Heart left ventricle (tissue), 16 donors: Measurements from ENCODE around the gene SLC24A4. TPM values are rescaled to one million over a fixed set of nuclear protein-coding genes. Genes with fewer than 3 reads are reported as not detected.

Experiments
- ATAC-seq, 4 donors: fragments of 200-7000 bp; cut with Tn5 transposase; one replicate each; pipeline ENCODE4 v1.9.1; 2020 to 2022; ENCODE audit warnings: moderate library complexity in 4 of 4, mild to moderate bottlenecking in 3 of 4, moderate number of reproducible peaks in 1 of 4
- DNase-seq, 5 donors: peaks; one replicate each; pipeline ENCODE4 v3.0.0-alpha.2; 2020
- H3K27ac ChIP-seq, 12 donors: fragments of 200-600 bp; sonication (generic) in 4 of 12; one replicate each; pipeline versions ENCODE4 v1.5.0 to v1.8.0; 2016 to 2022; ENCODE audit warnings: mild to moderate bottlenecking in 2 of 12
- H3K27me3 ChIP-seq, 9 donors: fragments of 200-600 bp; sonication (generic) in 2 of 9; one replicate each; pipeline versions ENCODE4 v1.5.1 to v1.8.0; 2016 to 2022; ENCODE audit warnings: mild to moderate bottlenecking in 3 of 9
- H3K36me3 ChIP-seq, 9 donors: fragments of 200-600 bp; sonication (generic) in 2 of 9; one replicate each; pipeline versions ENCODE4 v1.5.0 to v1.8.0; 2018 to 2022; ENCODE audit warnings: mild to moderate bottlenecking in 2 of 9
- H3K4me1 ChIP-seq, 12 donors: fragments of 200-600 bp; sonication (generic) in 4 of 12; one replicate each; pipeline versions ENCODE4 v1.5.0 to v1.8.0; 2016 to 2022; ENCODE audit warnings: mild to moderate bottlenecking in 3 of 12
- H3K4me3 ChIP-seq, 12 donors: fragments of 200-600 bp; sonication (generic) in 4 of 12; one replicate each; pipeline versions ENCODE4 v1.5.0 to v1.8.0; 2017 to 2022; ENCODE audit warnings: mild to moderate bottlenecking in 9 of 12, moderate library complexity in 4 of 12
- H3K9me3 ChIP-seq, 12 donors: fragments of 200-600 bp; sonication (generic) in 4 of 12; one replicate each; pipeline versions ENCODE4 v1.5.0 to v1.8.0; 2016 to 2022; ENCODE audit warnings: mild to moderate bottlenecking in 1 of 12
- CTCF ChIP-seq, 12 donors: fragments of 200-600 bp; sonication (generic) in 4 of 12; IDR thresholded peaks; one replicate each; pipeline versions ENCODE4 v1.5.0 to v1.8.0; 2018 to 2022; ENCODE audit warnings: antibody characterized with exemption in 12 of 12, mild to moderate bottlenecking in 5 of 12
- POLR2A ChIP-seq, 2 donors: fragments of 450-650 bp; IDR thresholded peaks; one replicate each; pipeline ENCODE4 v1.6.1; 2017; ENCODE audit warnings: antibody characterized with exemption in 2 of 2, mild to moderate bottlenecking in 2 of 2, moderate library complexity in 2 of 2
- WGBS, 4 donors: extraction: QIAGEN DNeasy Blood & Tissue Kit in 2 of 4; methylation state at CpG; one replicate each; pipeline versions ENCODE4 v1.1.5 to v1.1.7; 2013 to 2018; 5-methylcytosine and 5-hydroxymethylcytosine counted together
- intact Hi-C, 10 donors: fragments of 100-400 bp; cut with DNase I; formaldehyde crosslinking; loops; one replicate each; pipeline versions ENCODE4 v1.11.1 to v1.14.2; 2022
- polyA plus RNA-seq, 2 donors: library from polyadenylated mRNA; stranded (reverse); fragments of 200-250 nt; gene quantifications; one replicate each; pipeline ENCODE4 v1.2.3, GENCODE V29; 2013
- total RNA-seq, 9 donors: library from RNA; depleted of rRNA in 2 of 9; stranded (reverse); fragments of >200 nt in 2 of 9; fragmentation: NEBNext Ultra II Directional in 3 of 9; extraction: Animal tissue kit (Norgen Biotek cat#: 25700) in 3 of 9; gene quantifications; one replicate each; pipeline versions ENCODE4 v1.1.0 to v1.2.4, GENCODE V29; 2016 to 2023
- donor health status: ischemic (EF 13 %, LVEDD 7.1; RV severe dilation, severe dysfunction).
- donor health status: healthy with polysubstance abuse.
- donor health status: DM: no; HTN: yes; CAD: no.
- donor health status: DM: no; HTN: no; CAD: no.
- donor health status: ischemic (EF 25% LVEDD 6.9; RV normal size, moderate dysfunction).
- donor health status: ischemic (EF 25% LVEDD 5.7; RV mildly dilated, moderate dysfunction).
- donor health status: healthy.
- donor health status: DM: yes; HTN: yes; CAD: no.
- donor health status: ischemic (EF 35%, LVEDD 5.7; RV mildly dilated, moderate dysfunction).
- donor health status: nonischemic (EF 11% LVEDD 7.7; RV severe dilation, severe dysfunction).
- donor health status: DM: yes; HTN: yes; CAD: no.
- donor health status: PGD.
- donor health status: ischemic (EF 29% LVEDD 5.4; RV normal size, mild dysfunction).
- donor health status: nonischemic (EF 23%, LVEDD 6.1; RV moderate dilation, normal function).

SLC24A4 gene
- total and polyA plus RNA-seq, 11 donors: 0.05 to 1.6 (median 0.23) TPM

GRCh38 chr14:92392711-92393110 lies 69.7 kb downstream of the SLC24A4 start:
- no peak for DNase-seq
- Histone ChIP-seq H3K4me1 (peaks cover 0 to 9% (median 0%) of the 10 kb centered on the region in 12 donors), H3K27me3 (peaks cover 0 to 3% (median 0%) of the 10 kb centered on the region in 9 donors), H3K36me3 (no peaks in the 10 kb centered on the region), H3K27ac (no peak overlapping the region), H3K9me3 (peaks cover 0 to 6% (median 0%) of the 10 kb centered on the region in 12 donors), H3K4me3 (no peak overlapping the region)
- 68 to 89% (median 83%) methylated on average over 9 of the region's 9 CpGs for WGBS, 4 donors
- TF ChIP-seq CTCF (IDR thresholded peaks at IDR 0.05) (no peak), POLR2A (IDR thresholded peaks at IDR 0.05) (no peak)
- intact Hi-C loops: no loop called here
- no peak for ATAC-seq

- 56 to 62% (median 60%) methylated on average over 9 of the region's 9 CpGs for WGBS, 4 donors
- peaks cover 0 to 49% (median 4%) of the 10 kb centered on the region in 12 donors for H3K4me1 ChIP-seq
- no peaks in the 10 kb centered on the region for H3K9me3 ChIP-seq
- no peak for TF ChIP-seq CTCF (IDR thresholded peaks at IDR 0.05)
- TF ChIP-seq POLR2A (IDR thresholded peaks at IDR 0.05): no peak
- DNase-seq (no peak), ATAC-seq (no peak)
- H3K27ac ChIP-seq: no peak overlapping the region
- H3K27me3 ChIP-seq: no peaks in the 10 kb centered on the region
- H3K4me3 ChIP-seq: no peak overlapping the region
- intact Hi-C loops: no loop called here
- no peaks in the 10 kb centered on the region for H3K36me3 ChIP-seq
Observed at GRCh38 chr14:92397150-92397952, 74.4 kb downstream of the SLC24A4 start.

- no peak for DNase-seq
- intact Hi-C loops: no loop called here
- TF ChIP-seq CTCF (IDR thresholded peaks at IDR 0.05): no peak
- no peak for TF ChIP-seq POLR2A (IDR thresholded peaks at IDR 0.05)
- H3K4me3 ChIP-seq: no peak overlapping the region
- H3K36me3 ChIP-seq: no peaks in the 10 kb centered on the region
- H3K4me1 ChIP-seq: peaks cover 0 to 49% (median 4%) of the 10 kb centered on the region in 12 donors
- no peak for ATAC-seq
- H3K27ac ChIP-seq: peak overlapping the region in 1 of 12 donors; percentile 18
- no peaks in the 10 kb centered on the region for H3K27me3 ChIP-seq
- 66 to 75% (median 71%) methylated on average over 9 of the region's 9 CpGs for WGBS, 4 donors
- H3K9me3 ChIP-seq: no peaks in the 10 kb centered on the region
Observed at GRCh38 chr14:92397953-92398564, 75.1 kb downstream of the SLC24A4 start.

GRCh38 chr14:92398888-92399636 lies 76.1 kb downstream of the SLC24A4 start:
- Histone ChIP-seq H3K27ac (no peak overlapping the region), H3K36me3 (no peaks in the 10 kb centered on the region), H3K4me1 (peaks cover 0 to 52% (median 4%) of the 10 kb centered on the region in 12 donors), H3K9me3 (no peaks in the 10 kb centered on the region), H3K27me3 (no peaks in the 10 kb centered on the region), H3K4me3 (no peak overlapping the region)
- WGBS, 4 donors: 76 to 83% (median 82%) methylated on average over 7 of the region's 7 CpGs
- intact Hi-C loops: no loop called here
- ATAC-seq: no peak
- no peak for DNase-seq
- TF ChIP-seq CTCF (IDR thresholded peaks at IDR 0.05) (no peak), POLR2A (IDR thresholded peaks at IDR 0.05) (no peak)
